Astrocyte of the hippocampus (primary cell): ENCODE data around the gene MOB2.

ENCODE experiments used
- DNase-seq: peaks from one replicate; pipeline ENCODE4 v3.0.0; 2011; ENCODE audit warnings: low read depth, low spot score

Gene MOB2

DNA sequence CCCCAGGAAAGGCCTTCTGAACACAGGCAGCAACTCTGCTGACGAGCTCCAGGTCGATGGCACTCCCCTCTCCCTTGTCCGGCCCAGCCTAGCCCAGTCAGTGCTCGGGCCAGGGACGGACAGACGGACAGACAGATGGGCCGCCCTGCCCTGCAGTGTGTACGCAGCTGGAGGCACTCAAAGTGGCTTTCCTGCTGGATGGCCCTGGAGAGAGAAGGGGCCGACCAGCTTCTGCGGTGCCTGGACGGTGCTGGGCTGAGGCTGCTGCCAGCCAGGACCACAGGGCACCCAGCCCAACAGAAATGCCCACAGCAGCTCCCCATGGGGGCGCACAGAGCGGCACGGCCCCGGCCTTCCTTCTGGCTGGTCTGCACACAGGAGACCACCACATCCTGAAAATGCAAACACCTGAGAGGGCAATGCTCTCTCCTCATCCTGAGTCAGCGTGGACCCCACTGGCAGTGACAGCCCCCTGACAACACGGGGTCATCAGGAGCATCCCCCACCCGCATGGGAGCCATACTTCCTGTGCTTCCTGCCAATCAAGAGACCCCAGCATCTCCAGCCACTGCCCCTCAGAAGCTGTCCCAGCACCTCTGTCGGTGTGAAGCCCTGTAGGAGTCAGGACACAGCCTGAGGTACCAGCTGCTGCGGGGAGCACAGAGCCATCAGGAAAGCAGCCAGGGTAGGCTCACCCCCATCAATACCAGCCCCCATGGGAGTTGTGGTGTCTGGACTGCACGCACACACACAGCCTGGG is 692 bp upstream of the MOB2 start:
- DNase-seq = no peak

DNA sequence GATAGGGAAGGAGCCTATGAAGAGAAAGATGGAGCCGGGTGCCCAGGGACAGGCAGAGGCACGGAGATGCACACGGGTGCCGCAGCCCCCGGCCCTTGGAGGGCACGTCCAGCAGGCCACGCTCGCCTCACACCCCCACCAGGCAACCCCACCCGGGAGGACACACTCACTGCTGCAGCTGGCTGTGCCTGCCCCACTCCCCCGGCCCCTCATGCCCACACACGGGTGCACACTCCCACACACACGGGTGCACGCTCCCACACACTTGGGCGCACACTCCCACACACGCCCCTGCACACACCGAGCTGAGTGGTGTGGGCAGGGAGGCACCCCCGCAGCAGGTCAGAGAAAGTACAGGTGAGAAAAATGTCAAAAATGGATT is 1.1 kb downstream of the MOB2 start:
- DNase-seq = no peak

DNA sequence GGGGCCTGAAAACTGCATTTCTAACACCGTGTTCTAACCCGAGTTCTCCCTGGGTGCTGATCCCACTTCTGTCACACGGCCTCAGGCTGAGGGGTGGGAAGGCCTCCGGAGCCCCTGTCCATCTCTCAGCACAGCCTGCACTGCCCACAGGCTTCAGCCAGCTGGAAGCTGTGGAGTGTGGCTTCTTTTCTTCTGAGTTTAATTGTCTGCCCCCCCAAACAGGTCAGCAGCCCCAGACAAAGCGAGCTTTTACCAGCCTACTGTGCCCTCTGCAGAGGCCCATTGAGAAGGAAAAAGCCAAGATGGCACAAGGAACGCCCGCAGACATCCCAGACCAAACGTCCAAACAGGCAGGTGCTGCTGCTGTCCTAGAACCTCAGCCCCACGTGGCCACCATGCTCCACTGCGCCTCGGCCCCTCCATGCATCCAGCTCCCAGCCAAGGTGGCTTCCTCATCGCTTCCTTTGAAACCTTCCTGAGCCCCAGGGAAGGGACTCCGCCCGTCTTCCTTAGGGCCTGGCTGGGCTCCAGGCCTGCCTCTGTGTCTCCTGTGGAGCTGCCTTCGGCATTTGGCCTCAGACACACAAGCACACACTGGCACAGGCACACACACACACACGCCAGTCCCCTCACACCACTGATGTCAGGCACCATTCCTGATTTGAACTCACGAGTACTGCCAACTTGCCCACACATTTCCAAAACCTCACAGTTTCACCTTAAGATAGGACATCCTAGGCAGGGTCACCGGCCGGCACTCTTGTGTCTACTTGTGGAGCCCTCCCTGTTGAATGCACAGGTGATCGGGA is 1.7 kb downstream of the MOB2 start:
- no peak for DNase-seq

DNA sequence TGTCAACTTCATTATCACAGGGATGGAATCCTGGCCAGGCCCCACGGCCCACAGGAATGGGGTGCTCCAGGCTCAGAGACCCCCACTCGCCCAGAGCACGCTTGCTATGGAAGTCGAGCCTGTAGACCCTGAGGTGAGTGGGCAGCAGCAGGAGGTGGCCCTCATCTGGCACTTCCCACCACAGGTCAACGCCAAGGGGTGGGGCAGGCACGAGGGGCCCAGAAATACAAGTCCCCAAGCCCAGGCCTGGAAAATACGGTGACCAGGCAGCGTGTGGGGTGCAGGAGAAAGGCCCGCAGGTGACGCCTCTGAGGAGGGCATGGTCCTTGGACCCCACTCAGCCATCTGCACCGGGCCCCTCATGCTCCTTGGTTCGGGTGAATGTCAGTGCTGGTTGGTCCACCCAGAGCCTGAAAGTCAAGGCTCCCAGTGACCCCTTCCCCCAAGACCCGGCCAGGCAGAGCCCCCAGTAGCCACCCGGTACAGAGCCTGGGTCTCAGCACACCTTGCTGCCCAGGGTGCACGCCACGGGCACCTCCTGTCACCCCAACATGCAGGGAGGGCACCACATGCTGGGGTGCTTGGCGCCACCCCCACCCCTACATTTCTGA is 2.4 kb downstream of the MOB2 start:
- DNase-seq = no peak

GRCh38 chr11:1483445-1483961 is 3.1 kb downstream of the MOB2 start:
- DNase-seq = no peak

DNA sequence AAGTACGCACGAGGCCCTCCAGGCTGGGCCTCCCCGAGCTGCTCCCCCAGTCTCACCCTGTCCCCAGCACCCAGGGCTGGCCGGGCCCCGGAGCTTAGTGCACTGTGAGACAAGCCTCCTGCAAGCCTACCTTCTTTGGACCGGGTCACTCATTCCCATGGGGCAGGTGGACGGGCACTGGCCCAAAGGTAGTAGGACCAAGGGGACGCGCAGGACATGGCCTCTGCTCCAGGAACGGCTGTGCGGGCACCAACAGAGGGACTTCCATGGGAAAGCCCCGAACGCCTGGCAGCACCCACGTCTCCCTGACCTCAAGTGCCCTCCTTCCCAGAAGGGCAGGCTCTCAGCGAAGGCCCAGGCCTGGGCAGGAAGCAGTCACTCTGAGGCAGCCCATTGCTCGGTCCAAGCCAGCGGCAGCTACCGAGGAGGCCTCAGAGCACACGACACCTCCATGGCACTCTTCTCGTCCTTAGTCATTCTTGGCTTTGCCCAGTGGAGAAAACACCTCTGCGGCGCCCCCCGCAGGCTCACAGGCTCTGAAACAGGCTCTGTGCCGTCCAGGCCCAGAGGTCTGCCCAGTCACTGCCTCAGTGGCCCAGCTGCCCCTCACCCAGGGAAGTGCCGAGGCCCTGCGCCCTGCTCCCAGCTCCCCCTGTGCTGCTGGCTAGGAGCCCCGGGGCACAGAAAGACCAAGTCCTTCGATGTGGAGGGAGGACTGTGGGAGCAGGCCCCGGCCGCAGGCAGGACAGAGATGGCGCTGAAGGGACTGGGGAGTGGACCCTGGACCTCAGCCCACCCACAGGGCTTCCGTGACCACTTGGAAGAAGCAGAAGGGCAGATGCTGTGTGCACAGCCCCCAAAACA is 3.8 kb downstream of the MOB2 start:
- no peak for DNase-seq

GRCh38 chr11:1481861-1482441 is 4.6 kb downstream of the MOB2 start:
- DNase-seq = no peak

GRCh38 chr11:1481483-1481825 is 5.1 kb downstream of the MOB2 start:
- no peak for DNase-seq

GRCh38 chr11:1480555-1481482 is 5.8 kb downstream of the MOB2 start:
- no peak for DNase-seq

GRCh38 chr11:1480191-1480554 is 6.4 kb downstream of the MOB2 start:
- DNase-seq = no peak

- DNase-seq = no peak
These were observed 6.9 kb downstream of the MOB2 start for GRCh38 chr11:1479678-1480118.

- no peak for DNase-seq
These were observed 7.4 kb downstream of the MOB2 start for GRCh38 chr11:1479006-1479677.

DNA sequence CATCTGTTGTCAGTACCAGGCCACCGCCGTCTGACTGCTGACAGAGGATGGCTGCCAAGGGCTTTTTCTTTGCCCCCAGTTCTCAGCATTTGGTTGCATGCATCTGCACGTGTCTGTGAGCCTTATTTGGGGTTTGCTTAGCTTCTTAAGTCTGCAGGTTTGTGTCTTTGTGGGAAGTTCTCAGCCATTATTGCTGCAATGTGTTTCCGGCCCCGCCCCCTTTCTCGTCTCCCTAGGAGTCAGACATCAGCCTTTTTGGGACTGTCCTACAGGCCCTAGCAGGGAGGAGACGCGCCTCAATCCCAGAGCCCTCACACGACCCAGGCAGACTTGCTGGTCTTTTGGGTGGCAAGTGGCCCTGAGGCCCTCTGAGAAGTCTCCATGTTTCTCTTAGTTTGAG is 8.0 kb downstream of the MOB2 start:
- DNase-seq = no peak

- DNase-seq = no peak
These were observed 8.6 kb downstream of the MOB2 start for GRCh38 chr11:1478011-1478410.

DNA sequence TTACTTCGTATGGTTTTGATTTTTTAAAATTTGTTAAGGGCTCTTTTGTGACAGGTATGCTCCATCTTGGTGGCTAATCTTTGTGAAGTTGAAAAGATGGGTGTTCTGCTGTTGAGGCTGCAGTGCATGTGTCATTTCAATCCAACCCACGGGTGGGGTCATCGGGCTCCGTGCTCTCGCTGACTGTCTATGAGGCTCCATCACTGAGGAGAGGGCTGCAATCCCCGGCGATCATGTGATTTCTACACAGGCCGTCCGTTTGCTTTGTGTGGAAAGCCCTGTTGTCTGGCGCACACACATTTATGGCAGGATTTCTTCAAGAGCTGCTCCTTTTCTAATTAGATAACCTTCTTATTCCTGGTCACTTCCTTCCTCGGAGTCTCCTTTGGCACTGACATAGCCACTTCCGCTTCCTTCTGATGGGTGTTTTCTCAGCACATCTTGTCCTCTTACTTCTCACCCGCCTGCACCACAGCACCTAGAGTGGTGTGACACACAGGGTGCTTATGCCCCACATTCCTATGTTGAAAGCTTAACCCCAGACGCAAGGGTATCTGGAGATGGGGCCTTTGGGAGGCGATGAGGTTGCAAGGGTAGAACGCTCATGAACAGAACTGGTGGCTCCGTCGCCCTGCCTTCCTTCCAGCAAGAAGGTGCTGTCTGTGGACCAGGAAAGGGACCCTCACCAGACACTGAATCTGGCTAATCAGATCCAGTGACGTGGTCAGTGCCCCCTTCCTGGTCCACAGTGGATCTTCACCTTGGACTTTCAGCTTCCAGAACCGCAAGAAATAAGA is 9.4 kb downstream of the MOB2 start:
- no peak for DNase-seq

GRCh38 chr11:1475841-1476240 is 10.7 kb downstream of the MOB2 start:
- DNase-seq = no peak

GRCh38 chr11:1473786-1474185 is 12.8 kb downstream of the MOB2 start:
- no peak for DNase-seq

GRCh38 chr11:1473011-1473628 is 13.5 kb downstream of the MOB2 start:
- DNase-seq = no peak
